Cortex of kidney (tissue), 1 donor: ENCODE results near the gene RANBP9.

ENCODE experiments used
- DNase-seq: peaks from one replicate; lab custom pipeline; 2025; lab: John Stamatoyannopoulos, UW

RANBP9 gene

GRCh38 chr6:13710552-13711323 lies 897 bp downstream of the RANBP9 start:
- no peak for DNase-seq

- no peak for DNase-seq
Measured at GRCh38 chr6:13709689-13710551, 1.7 kb downstream of the RANBP9 start.

- DNase-seq, result no peak
Measured at GRCh38 chr6:13708736-13709135, 2.9 kb downstream of the RANBP9 start.

GRCh38 chr6:13703496-13703895 lies 8.1 kb downstream of the RANBP9 start:
- no peak for DNase-seq

- no peak for DNase-seq
Measured at GRCh38 chr6:13702809-13703302, 8.8 kb downstream of the RANBP9 start.

- no peak for DNase-seq
Measured at GRCh38 chr6:13700232-13700631, 11.4 kb downstream of the RANBP9 start.

GRCh38 chr6:13698715-13699114 lies 12.9 kb downstream of the RANBP9 start:
- DNase-seq, result no peak

- DNase-seq, result no peak
Measured at GRCh38 chr6:13697857-13698256, 13.8 kb downstream of the RANBP9 start.

- no peak for DNase-seq
Measured at GRCh38 chr6:13696226-13696625, 15.4 kb downstream of the RANBP9 start.

- DNase-seq, result no peak
Measured at GRCh38 chr6:13695252-13695651, 16.4 kb downstream of the RANBP9 start.

- no peak for DNase-seq
Measured at GRCh38 chr6:13694562-13694961, 17.1 kb downstream of the RANBP9 start.

- no peak for DNase-seq
Measured at GRCh38 chr6:13689511-13690256, 22.0 kb downstream of the RANBP9 start.

GRCh38 chr6:13688692-13689196 lies 22.9 kb downstream of the RANBP9 start:
- no peak for DNase-seq

GRCh38 chr6:13687917-13688351 lies 23.7 kb downstream of the RANBP9 start:
- DNase-seq, result no peak

GRCh38 chr6:13684855-13685254 lies 26.8 kb downstream of the RANBP9 start:
- DNase-seq, result no peak

- no peak for DNase-seq
Measured at GRCh38 chr6:13683038-13683437, 28.6 kb downstream of the RANBP9 start.

GRCh38 chr6:13682346-13682745 lies 29.3 kb downstream of the RANBP9 start:
- DNase-seq, result no peak

- DNase-seq, result no peak
Measured at GRCh38 chr6:13681305-13682061, 30.2 kb downstream of the RANBP9 start.

- DNase-seq, result no peak
Measured at GRCh38 chr6:13680448-13680968, 31.1 kb downstream of the RANBP9 start.

GRCh38 chr6:13679996-13680395 lies 31.6 kb downstream of the RANBP9 start:
- DNase-seq, result no peak
